ENCODE data around the gene MRPL42.
A peak's percentile ranks its signal among the peaks of the same experiment; 100 is the strongest.

The MRPL42 gene

GRCh38 chr12:93526786-93527428 is 59.6 kb downstream of the MRPL42 start:
- H3K4me3 ChIP-seq (ENCODE audit: low read depth, low read length) = no peak overlapping the region
- no peak for DNase-seq (ENCODE audit: low read depth)

DNA sequence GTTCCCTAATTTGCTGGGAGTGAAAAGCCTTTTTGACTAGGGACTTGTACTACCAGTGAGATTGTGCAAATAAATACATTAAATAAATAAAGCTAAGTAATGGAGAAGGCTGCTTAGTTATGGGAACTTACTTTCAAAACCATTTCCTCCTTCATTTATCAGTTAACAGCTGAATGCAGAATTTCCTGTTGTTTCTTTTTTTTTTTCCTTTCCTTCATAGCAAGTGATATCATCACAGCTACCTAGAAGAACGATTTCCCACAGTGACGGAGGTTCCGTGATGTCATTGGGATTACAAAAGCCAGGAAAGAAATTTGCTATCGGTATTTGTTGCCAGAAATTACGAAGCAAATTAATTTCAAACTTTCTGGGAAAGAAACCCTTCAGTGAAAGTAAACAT is 63.0 kb downstream of the MRPL42 start:
- TF ChIP-seq, protein P1, sequence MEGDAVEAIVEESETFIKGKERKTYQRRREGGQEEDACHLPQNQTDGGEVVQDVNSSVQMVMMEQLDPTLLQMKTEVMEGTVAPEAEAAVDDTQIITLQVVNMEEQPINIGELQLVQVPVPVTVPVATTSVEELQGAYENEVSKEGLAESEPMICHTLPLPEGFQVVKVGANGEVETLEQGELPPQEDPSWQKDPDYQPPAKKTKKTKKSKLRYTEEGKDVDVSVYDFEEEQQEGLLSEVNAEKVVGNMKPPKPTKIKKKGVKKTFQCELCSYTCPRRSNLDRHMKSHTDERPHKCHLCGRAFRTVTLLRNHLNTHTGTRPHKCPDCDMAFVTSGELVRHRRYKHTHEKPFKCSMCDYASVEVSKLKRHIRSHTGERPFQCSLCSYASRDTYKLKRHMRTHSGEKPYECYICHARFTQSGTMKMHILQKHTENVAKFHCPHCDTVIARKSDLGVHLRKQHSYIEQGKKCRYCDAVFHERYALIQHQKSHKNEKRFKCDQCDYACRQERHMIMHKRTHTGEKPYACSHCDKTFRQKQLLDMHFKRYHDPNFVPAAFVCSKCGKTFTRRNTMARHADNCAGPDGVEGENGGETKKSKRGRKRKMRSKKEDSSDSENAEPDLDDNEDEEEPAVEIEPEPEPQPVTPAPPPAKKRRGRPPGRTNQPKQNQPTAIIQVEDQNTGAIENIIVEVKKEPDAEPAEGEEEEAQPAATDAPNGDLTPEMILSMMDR (IDR thresholded peaks at IDR 0.05; ENCODE audit: low read depth, low read length, missing control alignments) = no peak
- no peak for DNase-seq (ENCODE audit: low read depth)
- no peak overlapping the region for H3K4me3 ChIP-seq (ENCODE audit: low read depth, low read length)

More at GRCh38 chr12:93526786-93527428, 59.6 kb downstream of the MRPL42 start:
- TF ChIP-seq, protein P1 (IDR thresholded peaks at IDR 0.05; ENCODE audit: low read depth, low read length, missing control alignments) = no peak

GRCh38 chr12:93533310-93533709 is 66.0 kb downstream of the MRPL42 start:
- DNase-seq (ENCODE audit: low read depth) = no peak
- TF ChIP-seq, protein P1 (IDR thresholded peaks at IDR 0.05; ENCODE audit: low read depth, low read length, missing control alignments) = no peak
- H3K4me3 ChIP-seq (ENCODE audit: low read depth, low read length) = no peak overlapping the region

DNA sequence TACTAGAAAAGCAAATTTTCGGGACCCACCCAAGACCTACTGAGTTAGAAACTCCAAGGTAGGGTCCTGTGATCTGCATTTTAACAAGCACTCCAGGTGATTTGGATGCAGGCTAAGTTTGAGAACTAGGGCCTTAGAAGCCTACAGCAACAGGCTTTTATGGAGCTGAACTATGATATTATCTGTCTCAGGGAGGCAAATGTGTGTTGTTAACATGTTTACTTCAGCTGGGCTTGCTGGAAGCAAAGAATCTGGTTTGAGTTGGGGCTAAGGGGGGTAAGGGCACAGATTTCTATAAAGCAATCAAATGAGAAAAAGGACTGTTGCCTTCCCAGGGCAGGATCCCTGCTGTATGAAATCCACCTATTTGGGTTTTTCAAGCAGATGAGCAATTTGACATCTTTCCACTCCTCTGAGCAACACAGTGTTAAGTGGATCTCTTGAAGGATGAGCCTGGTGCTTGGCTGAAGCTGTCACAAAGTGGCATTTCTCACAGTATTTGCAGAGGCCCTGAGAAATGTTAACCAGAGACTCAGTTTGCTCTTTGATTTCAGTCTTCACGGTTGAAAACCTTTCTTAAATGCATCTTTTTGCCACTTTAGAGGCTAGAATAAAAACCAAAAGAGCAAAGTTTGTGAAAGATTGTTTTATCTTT is 68.9 kb downstream of the MRPL42 start:
- TF ChIP-seq, protein P1 (IDR thresholded peaks at IDR 0.05; ENCODE audit: low read depth, low read length, missing control alignments) = no peak
- no peak overlapping the region for H3K4me3 ChIP-seq (ENCODE audit: low read depth, low read length)
- DNase-seq (ENCODE audit: low read depth) = no peak

DNA sequence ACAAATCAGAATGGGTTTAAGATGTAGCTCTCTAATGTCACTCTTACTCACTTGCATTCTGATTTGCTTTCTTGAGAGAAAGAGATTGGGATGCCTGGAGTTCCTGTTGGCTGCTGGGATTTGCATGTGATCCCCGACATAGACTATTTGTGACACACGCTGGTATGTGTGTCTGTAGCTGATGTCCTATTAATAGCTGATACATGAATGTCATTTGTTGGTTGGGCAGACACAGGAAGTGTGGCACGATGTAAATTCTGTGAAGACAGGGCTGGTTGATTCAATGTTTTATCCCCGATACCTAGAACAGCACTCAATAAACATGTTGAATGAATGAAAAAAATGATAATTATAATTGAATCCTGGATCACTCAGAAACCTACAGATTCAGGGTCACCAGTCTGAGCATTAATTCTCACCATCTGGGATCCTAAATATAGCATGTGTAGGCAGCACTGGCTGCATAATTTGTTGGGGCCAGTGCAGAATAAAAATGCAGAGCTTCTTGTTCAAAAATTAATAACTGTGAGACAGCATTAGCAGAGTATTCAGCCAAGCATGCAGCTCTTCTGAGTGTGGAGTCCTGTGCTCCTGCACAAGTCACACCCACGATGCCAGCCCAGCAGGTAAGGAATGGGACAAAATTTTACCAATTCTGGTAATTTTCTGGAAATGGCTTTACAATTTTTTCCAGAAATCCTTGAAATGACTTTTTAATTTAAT is 69.6 kb downstream of the MRPL42 start:
- TF ChIP-seq, protein P1 (IDR thresholded peaks at IDR 0.05; ENCODE audit: low read depth, low read length, missing control alignments) = no peak
- H3K4me3 ChIP-seq (ENCODE audit: low read depth, low read length) = no peak overlapping the region
- DNase-seq (ENCODE audit: low read depth) = peak; percentile 21

DNA sequence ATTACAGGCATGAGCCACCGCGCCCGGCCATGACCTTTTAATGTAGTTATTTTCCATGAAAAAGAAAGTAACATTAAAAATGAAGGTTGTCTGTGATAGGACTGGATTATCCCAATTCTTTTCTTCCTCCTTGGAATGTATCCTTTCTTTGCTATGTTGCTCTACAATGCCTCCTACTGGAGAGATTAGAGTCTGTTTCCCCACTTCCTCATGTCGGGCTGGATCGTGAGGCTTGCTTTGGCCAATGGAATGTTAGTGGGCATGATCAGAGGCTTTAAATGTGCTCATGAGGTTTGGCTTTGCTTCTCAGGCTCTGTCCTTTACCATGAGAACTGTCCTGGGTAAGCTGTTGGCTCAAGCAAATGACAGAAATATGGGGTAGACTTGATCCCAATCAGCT is 70.5 kb downstream of the MRPL42 start:
- no peak for DNase-seq (ENCODE audit: low read depth)
- TF ChIP-seq, protein P1 (IDR thresholded peaks at IDR 0.05; ENCODE audit: low read depth, low read length, missing control alignments) = peak; percentile 19
- no peak overlapping the region for H3K4me3 ChIP-seq (ENCODE audit: low read depth, low read length)

Data from GM12864 (cell line).